Heart left ventricle (tissue), 13 donors: Measurements from ENCODE around the gene NOL12.
"Not testable (repeated sequence)": the region's sequence is repeated elsewhere in the genome, so short reads cannot be mapped to it uniquely, and the experiment has no call there.

Source experiments
- POLR2A ChIP-seq, 2 donors: fragments of 450-650 bp; IDR thresholded peaks; one replicate each; pipeline ENCODE4 v1.6.1; 2017; ENCODE audit warnings: antibody characterized with exemption in 2 of 2, mild to moderate bottlenecking in 2 of 2, moderate library complexity in 2 of 2
- TF ChIP-seq, protein P1 (sequence below), 12 donors: fragments of 200-600 bp; sonication (generic) in 4 of 12; IDR thresholded peaks; one replicate each; pipeline versions ENCODE4 v1.5.0 to v1.8.0; 2018 to 2022; ENCODE audit warnings: antibody characterized with exemption in 12 of 12, mild to moderate bottlenecking in 5 of 12
- donor health status: ischemic (EF 13 %, LVEDD 7.1; RV severe dilation, severe dysfunction).
- donor health status: DM: no; HTN: yes; CAD: no.
- donor health status: DM: no; HTN: no; CAD: no.
- donor health status: ischemic (EF 25% LVEDD 6.9; RV normal size, moderate dysfunction).
- donor health status: ischemic (EF 25% LVEDD 5.7; RV mildly dilated, moderate dysfunction).
- donor health status: ischemic (EF 35%, LVEDD 5.7; RV mildly dilated, moderate dysfunction).
- donor health status: nonischemic (EF 11% LVEDD 7.7; RV severe dilation, severe dysfunction).
- donor health status: DM: yes; HTN: yes; CAD: no.
- donor health status: PGD.
- donor health status: ischemic (EF 29% LVEDD 5.4; RV normal size, mild dysfunction).
- donor health status: nonischemic (EF 23%, LVEDD 6.1; RV moderate dilation, normal function).

DNA sequence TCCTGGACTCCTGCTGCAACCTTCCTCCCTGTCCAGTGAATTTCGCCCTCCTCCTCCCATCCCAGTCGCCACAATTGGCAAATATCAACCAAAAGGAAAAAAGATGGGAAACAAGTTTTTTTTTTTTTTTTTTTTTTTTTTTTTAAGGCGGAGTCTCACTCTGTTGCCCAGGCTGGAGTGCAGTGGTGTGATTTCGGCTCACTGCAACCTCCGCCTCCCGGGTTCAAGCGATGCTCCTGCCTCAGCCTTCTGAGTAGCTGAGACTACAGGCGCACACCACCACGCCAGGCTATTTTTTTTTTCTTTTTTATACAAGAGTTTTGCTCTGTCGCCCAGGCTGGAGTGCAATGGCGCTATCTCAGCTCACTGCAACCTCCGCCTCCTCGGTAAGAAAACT lies 10.1 kb downstream of the NOL12 start:
- TF ChIP-seq, protein P1, sequence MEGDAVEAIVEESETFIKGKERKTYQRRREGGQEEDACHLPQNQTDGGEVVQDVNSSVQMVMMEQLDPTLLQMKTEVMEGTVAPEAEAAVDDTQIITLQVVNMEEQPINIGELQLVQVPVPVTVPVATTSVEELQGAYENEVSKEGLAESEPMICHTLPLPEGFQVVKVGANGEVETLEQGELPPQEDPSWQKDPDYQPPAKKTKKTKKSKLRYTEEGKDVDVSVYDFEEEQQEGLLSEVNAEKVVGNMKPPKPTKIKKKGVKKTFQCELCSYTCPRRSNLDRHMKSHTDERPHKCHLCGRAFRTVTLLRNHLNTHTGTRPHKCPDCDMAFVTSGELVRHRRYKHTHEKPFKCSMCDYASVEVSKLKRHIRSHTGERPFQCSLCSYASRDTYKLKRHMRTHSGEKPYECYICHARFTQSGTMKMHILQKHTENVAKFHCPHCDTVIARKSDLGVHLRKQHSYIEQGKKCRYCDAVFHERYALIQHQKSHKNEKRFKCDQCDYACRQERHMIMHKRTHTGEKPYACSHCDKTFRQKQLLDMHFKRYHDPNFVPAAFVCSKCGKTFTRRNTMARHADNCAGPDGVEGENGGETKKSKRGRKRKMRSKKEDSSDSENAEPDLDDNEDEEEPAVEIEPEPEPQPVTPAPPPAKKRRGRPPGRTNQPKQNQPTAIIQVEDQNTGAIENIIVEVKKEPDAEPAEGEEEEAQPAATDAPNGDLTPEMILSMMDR (IDR thresholded peaks at IDR 0.05): not testable (repeated sequence)
- TF ChIP-seq POLR2A (IDR thresholded peaks at IDR 0.05): not testable (repeated sequence)
